ENCODE measurements around the gene THBS3. TPM values are rescaled to one million over a fixed set of nuclear protein-coding genes. Genes with fewer than 3 reads are reported as not detected.

Gene THBS3
- total RNA-seq, 1 experiment from 2014 or later = 33.0 TPM

DNA sequence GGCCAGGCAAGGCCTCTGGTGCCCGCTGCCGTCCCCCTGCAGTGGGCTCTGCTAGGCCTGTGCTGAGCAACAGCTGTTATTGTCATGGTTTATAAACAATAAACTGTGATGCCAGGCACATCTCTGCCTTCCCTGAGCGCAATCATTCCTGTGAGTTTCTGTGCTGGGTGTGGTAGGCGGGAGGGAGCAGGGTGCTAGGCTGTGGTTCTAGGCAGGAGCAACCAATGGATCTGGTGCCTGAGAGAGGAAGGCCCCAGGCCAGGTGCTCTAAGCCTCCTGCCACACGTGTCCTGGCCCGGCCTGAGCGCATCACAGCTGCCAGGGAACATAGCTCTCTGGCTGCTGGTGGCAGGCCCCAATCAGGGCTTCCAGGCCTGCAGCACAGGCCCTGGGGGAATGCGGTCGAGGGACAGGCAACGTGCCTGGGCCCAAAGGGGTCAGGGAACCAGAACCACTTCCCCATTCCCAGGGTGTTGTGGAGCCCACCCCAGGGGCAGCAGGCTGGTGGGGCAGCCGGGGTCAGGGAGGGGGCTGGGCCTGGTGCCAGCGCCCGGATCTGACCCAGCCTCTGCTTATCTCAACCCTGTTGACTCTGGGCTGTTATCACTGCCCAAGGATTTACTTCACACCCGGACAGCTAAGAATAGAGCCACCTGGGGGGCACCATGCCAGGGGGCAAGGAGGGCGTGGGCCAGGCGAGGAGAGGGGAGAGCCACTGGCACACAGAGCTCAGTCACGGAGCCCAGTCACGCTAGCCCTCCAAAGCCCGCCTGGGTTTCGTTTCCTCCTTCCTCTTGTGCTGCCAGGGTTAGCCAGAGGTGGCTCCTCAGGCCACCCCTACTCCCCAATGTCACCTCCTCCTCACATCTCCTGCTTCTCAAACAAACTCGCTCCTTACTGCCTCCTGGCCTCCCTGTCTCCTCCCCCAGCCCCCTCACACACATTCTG lies 22.6 kb downstream of the THBS3 start:
- ChIA-PET CTCF (interaction anchor here (0.6 to 2.7 kb wide), 7 partner anchors 8 to 47 kb away, joined by 4 to 18 read pairs (median 12); partner anchors contain the start of gene KRTCAP2), POLR2A (interaction anchor here (1.5 to 15.7 kb wide), 3 partner anchors 10 to 22 kb away, joined by 4 to 215 read pairs (median 11); partner anchors contain the start of gene KRTCAP2)
- intact Hi-C loops (cut with micrococcal nuclease) = no loop called here
- no TSS peak for BruUV-seq (replicated peaks)
- Mint-ChIP-seq H3K27ac (ENCODE audit: low read depth, unreplicated experiment) (no peak overlapping the region), H3K27me3 (ENCODE audit: insufficient read depth, unreplicated experiment) (no peaks in the 10 kb centered on the region), H3K36me3 (ENCODE audit: insufficient read depth, unreplicated experiment) (peaks cover 33% of the 10 kb centered on the region), H3K9me3 (ENCODE audit: unreplicated experiment) (no peaks in the 10 kb centered on the region), H3K4me1 (ENCODE audit: insufficient read depth, unreplicated experiment) (peaks cover 21% of the 10 kb centered on the region), H3K4me3 (ENCODE audit: unreplicated experiment) (no peak overlapping the region)
- TF ChIP-seq, protein P1, sequence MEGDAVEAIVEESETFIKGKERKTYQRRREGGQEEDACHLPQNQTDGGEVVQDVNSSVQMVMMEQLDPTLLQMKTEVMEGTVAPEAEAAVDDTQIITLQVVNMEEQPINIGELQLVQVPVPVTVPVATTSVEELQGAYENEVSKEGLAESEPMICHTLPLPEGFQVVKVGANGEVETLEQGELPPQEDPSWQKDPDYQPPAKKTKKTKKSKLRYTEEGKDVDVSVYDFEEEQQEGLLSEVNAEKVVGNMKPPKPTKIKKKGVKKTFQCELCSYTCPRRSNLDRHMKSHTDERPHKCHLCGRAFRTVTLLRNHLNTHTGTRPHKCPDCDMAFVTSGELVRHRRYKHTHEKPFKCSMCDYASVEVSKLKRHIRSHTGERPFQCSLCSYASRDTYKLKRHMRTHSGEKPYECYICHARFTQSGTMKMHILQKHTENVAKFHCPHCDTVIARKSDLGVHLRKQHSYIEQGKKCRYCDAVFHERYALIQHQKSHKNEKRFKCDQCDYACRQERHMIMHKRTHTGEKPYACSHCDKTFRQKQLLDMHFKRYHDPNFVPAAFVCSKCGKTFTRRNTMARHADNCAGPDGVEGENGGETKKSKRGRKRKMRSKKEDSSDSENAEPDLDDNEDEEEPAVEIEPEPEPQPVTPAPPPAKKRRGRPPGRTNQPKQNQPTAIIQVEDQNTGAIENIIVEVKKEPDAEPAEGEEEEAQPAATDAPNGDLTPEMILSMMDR (IDR thresholded peaks at IDR 0.05; ENCODE audit: unreplicated experiment) = no peak
- DNase-seq (ENCODE audit: unreplicated experiment) = no peak

DNA sequence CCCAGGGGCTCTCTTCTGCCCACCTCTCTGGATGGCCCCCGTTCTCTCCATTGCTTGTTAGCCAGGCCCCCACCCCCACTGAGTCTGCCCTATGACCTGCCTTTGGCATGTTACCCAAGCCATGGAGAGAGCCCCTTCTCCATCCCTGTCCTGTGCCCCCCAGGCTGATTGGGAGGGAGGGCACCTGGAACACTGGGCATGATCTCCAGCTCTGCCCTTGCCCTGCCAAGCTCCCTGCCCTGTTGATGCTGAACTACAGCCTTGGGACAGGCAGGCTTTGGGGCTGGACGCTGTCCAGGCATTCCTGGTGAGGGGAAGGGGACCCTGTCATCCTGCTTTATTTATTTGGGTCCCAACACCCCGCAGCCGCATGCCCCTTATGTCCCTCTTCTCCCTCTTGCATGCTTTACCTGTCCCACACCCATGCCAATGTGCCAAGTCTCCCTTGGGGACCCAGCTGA lies 23.3 kb downstream of the THBS3 start:
- intact Hi-C loops (cut with micrococcal nuclease) = no loop called here
- no peak overlapping the region for H3K27ac Mint-ChIP-seq (ENCODE audit: low read depth, unreplicated experiment)
- peaks cover 33% of the 10 kb centered on the region for H3K36me3 Mint-ChIP-seq (ENCODE audit: insufficient read depth, unreplicated experiment)
- CTCF ChIA-PET = interaction anchor here (0.8 to 2.7 kb wide), 7 partner anchors 7 to 92 kb away, joined by 3 to 18 read pairs (median 12); partner anchors contain the start of gene KRTCAP2
- no peak for DNase-seq (ENCODE audit: unreplicated experiment)
- TF ChIP-seq, protein P1 (IDR thresholded peaks at IDR 0.05; ENCODE audit: unreplicated experiment) = no peak
- peaks cover 21% of the 10 kb centered on the region for H3K4me1 Mint-ChIP-seq (ENCODE audit: insufficient read depth, unreplicated experiment)
- no peaks in the 10 kb centered on the region for H3K9me3 Mint-ChIP-seq (ENCODE audit: unreplicated experiment)
- no peak overlapping the region for H3K4me3 Mint-ChIP-seq (ENCODE audit: unreplicated experiment)
- no peaks in the 10 kb centered on the region for H3K27me3 Mint-ChIP-seq (ENCODE audit: insufficient read depth, unreplicated experiment)
- POLR2A ChIA-PET = interaction anchor here (0.6 to 15.7 kb wide), 5 partner anchors 10 to 146 kb away, joined by 3 to 215 read pairs (median 4); partner anchors contain the start of gene KRTCAP2
- no TSS peak for BruUV-seq (replicated peaks)

- no peaks in the 10 kb centered on the region for H3K27me3 Mint-ChIP-seq (ENCODE audit: insufficient read depth, unreplicated experiment)
- POLR2A ChIA-PET = interaction anchor here (0.6 to 15.7 kb wide), 5 partner anchors 11 to 219 kb away, joined by 3 to 215 read pairs (median 3); partner anchors contain the start of gene KRTCAP2
- intact Hi-C loops (cut with micrococcal nuclease) = no loop called here
Observed at GRCh38 chr1:155183775-155184221, 23.9 kb downstream of the THBS3 start.

More at GRCh38 chr1:155183775-155184221, 23.9 kb downstream of the THBS3 start:
- H3K9me3 Mint-ChIP-seq (ENCODE audit: unreplicated experiment) = no peaks in the 10 kb centered on the region
- H3K36me3 Mint-ChIP-seq (ENCODE audit: insufficient read depth, unreplicated experiment) = peaks cover 33% of the 10 kb centered on the region
- peaks cover 21% of the 10 kb centered on the region for H3K4me1 Mint-ChIP-seq (ENCODE audit: insufficient read depth, unreplicated experiment)
- CTCF ChIA-PET = interaction anchor here (0.8 to 2.0 kb wide), 5 partner anchors 9 to 91 kb away, joined by 3 to 17 read pairs (median 6); partner anchors contain the start of gene KRTCAP2
- H3K4me3 Mint-ChIP-seq (ENCODE audit: unreplicated experiment) = no peak overlapping the region
- no peak for DNase-seq (ENCODE audit: unreplicated experiment)
- TF ChIP-seq, protein P1 (IDR thresholded peaks at IDR 0.05; ENCODE audit: unreplicated experiment) = no peak
- H3K27ac Mint-ChIP-seq (ENCODE audit: low read depth, unreplicated experiment) = peak overlapping the region; percentile 4
- BruUV-seq (replicated peaks) = no TSS peak

All from MCF 10A (cell line).